HG03457 (cell line): ENCODE measurements around the gene KRTAP10-11.
"Not testable (repeated sequence)": the region's sequence is repeated elsewhere in the genome, so short reads cannot be mapped to it uniquely, and the experiment has no call there.

ENCODE experiments used
- ATAC-seq: cut with Tn5 transposase; IDR thresholded peaks from one replicate; pipeline ENCODE4 v1.9.1; 2021; ENCODE audit warnings: moderate number of reproducible peaks; ENCODE audit not compliant: unreplicated experiment

The KRTAP10-11 gene, protein sequence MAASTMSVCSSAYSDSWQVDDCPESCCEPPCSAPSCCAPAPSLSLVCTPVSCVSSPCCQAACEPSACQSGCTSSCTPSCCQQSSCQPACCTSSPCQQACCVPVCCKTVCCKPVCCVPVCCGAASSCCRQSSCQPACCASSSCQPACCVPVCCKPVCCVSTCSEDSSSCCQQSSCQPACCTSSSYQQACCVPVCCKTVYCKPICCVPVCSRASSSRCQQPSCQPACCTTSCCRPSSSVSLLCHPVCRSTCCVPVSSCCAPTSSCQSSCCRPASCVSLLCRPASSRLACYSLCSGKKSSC

DNA sequence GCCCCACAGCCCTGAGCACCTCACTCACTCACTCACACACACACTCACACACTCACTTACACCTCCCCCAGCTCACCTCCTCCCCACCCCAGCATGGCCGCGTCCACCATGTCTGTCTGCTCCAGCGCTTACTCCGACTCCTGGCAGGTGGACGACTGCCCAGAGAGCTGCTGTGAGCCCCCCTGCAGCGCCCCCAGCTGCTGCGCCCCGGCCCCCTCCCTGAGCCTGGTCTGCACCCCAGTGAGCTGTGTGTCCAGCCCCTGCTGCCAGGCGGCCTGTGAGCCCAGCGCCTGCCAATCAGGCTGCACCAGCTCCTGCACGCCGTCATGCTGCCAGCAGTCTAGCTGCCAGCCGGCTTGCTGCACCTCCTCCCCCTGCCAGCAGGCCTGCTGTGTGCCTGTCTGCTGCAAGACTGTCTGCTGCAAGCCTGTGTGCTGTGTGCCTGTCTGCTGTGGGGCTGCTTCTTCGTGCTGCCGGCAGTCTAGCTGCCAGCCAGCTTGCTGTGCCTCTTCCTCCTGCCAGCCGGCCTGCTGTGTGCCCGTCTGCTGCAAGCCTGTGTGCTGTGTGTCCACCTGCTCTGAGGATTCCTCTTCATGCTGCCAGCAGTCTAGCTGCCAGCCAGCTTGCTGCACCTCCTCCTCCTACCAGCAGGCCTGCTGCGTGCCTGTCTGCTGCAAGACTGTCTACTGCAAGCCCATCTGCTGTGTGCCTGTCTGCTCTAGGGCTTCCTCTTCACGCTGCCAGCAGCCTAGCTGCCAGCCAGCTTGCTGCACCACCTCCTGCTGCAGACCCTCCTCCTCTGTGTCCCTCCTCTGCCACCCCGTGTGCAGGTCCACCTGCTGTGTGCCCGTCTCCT lies at the start of gene KRTAP10-11:
TSS of gene KRTAP10-11 (plus strand) at position 49 of the 856 bp plus-strand sequence. CDS start at position 94, 45 bp downstream.
- ATAC-seq: not testable (repeated sequence)

DNA sequence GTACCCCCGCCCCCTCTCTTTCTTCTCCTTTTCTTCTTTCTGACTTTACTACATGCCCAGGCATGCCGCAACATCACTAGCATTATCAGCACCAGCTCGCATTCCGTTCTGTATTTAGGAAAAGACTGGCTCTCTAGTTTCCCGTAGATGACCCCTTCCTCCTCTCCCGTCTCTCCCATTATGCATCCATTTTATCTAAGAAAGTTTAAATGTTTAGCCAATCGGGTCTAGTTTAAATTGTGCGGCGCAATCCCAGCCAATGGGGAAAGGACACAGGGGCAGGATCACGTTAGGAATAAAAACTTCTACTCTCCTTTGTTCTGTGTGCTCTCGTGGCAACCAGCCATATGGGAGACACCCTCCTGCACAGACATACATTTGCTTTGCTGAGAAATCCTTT lies 48.2 kb upstream of the KRTAP10-11 start:
- no peak for ATAC-seq

DNA sequence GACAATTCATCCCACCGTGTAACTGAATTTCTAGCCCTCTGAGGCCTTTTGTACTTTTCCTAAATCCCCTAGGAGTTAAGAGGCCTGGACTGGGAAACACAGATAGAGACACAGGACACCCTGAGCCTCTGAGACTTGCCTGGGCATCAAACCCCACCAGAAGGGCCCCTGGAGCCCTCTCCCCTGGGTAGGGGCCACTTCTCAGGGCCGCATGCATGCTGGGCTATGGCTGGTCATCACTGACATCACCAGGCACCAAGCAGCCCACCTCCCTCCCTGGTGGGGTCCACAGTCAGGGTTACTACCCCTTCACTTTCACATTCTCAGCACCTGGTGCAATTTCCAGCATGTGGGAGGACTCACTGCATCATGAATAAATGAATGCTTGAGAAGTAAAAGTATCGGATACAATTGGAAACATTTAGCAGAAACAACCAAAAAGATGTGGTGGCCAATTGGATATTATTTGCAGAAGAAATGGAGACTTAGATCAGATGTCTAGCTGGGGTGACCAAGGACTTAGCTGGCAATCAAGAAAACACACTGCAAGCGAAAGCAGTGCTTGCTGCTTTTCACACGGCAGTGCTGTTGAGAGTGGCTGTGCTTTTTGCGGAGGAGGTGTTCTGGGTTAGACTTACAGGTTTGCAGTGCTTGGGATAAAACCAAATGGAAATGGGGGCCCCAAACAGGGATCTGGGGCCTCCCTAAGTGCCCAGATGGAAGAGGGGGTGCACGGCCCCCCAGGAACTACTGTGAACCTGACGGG lies 46.8 kb upstream of the KRTAP10-11 start:
- no peak for ATAC-seq

DNA sequence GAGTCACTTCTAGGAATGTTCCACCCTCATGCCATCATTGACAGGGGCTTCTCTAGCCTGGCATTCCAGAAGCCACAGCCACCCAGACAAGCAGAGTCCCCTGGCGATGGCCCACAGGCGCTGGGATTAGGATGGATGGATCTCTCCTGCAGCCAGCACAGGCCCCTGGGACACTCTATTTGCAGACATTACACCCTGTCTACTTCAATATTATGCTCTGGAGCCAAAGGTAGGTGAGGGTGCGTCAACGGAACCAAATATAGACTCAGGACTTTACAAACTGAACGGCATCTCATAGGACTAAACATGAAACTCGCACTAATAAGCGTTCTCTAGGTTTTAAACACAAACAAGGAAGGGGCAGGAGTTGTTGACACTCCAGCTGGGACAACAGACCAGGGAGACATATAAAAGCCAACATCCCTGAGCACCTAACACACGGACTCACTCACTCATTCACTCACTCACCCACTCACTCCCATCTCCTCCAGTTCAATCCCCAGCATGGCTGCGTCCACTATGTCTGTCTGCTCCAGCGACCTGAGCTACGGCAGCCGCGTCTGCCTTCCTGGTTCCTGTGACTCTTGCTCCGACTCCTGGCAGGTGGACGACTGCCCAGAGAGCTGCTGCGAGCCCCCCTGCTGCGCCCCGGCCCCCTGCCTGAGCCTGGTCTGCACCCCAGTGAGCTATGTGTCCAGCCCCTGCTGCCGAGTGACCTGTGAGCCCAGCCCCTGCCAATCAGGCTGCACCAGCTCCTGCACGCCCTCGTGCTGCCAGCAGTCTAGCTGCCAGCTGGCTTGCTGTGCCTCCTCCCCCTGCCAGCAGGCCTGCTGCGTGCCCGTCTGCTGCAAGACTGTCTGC lies 45.9 kb upstream of the KRTAP10-11 start, which contains the start of gene KRTAP10-7:
TSS of gene KRTAP10-7 (plus strand) at position 480 of the 861 bp plus-strand sequence. CDS start at position 505, 25 bp downstream.
- not testable (repeated sequence) for ATAC-seq

DNA sequence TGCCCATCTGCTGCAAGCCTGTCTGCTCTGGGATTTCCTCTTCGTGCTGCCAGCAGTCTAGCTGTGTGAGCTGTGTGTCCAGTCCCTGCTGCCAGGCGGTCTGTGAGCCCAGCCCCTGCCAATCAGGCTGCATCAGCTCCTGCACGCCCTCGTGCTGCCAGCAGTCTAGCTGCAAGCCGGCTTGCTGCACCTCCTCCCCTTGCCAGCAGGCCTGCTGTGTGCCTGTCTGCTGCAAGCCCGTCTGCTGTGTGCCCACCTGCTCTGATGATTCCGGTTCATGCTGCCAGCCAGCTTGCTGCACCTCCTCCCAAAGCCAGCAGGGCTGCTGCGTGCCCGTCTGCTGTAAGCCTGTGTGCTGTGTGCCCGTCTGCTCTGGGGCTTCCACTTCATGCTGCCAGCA lies 45.1 kb upstream of the KRTAP10-11 start:
- ATAC-seq: not testable (repeated sequence)

DNA sequence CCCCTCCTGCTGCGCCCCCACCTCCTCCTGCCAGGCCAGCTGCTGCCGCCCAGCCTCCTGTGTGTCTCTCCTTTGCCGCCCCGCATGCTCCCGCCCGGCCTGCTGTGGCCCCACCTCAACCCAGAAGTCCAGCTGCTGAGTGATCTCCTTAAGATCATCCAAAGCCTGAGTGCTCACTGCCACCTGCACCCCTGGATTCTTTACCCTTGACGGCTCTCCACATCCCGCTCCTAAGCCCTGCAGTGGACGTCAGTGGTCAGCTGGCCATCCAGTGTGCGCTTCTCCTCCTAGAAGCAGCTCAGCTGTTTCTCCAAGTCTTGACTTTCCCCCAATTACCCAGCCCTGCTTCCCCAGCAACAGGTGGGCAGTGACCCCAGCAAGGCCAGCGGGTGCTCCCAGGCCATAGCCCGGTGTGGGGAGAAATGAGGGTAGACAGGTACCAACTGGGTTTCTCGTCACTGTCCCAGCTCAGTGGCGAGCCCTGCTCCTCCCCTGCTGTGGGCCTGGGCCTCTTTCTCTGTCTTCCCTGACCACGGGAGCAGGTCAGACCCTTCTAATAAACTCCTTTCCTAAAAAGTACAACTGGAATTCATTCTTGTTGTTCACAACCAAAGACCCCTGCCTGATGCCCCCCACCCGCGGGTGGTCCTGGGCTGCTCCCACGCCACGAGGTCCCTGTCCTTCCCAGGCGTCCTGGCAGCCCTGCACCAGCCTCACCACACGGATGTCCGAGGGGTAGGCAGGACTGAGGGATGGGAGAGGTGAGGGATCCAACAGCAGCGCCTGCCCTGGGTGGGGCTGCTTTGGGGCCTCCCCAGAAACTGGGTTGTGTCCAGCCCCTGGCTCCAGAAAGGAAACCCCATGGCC lies 44.4 kb upstream of the KRTAP10-11 start:
- no peak for ATAC-seq

DNA sequence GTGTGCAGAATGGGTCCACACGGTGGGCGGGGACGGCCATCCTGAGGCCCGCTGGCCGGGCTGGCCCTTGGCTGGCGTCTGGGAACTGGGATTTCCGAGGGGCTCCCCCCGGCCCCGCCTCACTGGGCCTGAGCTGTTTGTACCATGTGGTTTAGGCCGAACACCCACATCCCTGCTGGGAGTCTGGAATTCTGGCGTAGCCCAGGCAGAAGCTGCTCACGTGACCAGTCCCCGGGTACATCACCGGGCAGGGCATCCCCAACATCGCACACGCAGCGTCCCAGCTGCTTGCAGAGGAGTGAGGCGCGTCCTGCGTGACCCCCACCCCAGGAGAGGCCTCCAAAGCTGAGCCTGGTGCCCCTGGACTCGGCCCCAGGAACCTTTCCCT lies 43.8 kb upstream of the KRTAP10-11 start:
- no peak for ATAC-seq

DNA sequence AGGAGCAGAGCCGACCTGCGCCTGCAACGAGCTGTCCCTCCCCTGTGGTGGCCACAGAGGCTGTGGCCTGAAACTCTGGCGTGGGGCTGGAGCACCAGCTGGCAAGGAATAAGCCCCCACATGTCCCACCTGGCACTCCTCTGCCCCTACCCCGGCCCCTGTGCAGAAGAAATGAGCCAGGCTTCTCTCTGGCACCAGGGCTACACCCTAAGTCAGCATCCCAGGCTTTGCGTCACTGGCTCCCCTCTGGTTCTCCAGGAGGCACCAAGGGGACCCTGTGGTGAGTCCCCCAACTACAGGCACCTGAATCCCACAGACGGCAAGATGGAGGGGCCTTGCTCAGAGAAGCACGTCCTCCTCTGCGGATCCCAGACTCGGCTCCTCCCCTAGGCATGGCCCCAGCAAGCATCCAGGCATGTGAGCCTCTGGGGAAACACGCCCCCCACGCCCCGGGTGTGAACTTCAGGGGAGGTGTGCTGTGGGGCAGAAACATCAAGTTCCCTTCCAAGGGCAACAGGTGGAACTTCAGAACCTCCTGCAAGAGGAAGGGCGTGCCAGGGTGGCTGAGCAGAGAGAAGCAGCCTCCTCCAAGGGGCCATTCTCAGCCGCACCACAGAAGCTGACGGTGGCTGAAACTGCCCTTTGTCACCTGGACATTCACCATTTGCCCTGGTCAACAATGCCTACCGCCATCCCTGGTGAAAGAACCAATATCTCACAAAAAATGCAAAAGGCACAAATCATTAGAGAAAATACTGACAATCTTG lies 42.9 kb upstream of the KRTAP10-11 start:
- no peak for ATAC-seq

DNA sequence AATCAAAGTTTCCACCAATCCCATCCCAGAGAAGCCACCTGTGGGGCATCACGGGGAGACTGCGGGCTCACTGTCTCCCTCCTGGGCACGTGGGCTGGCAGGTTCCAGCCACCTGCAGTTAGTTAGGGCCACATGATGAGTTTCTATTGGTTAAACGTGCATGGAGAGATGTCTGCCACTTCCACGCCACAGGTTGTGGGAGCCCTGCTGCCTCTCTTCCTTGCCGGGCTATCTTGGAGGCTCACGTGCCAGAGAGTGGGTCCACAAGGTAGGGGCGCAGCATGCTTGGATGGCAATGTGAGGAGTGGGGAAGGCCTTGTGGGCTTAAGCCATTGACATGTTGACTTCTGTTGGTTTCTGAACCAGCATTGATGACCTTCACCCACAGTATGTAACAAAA lies 42.3 kb upstream of the KRTAP10-11 start:
- no peak for ATAC-seq

DNA sequence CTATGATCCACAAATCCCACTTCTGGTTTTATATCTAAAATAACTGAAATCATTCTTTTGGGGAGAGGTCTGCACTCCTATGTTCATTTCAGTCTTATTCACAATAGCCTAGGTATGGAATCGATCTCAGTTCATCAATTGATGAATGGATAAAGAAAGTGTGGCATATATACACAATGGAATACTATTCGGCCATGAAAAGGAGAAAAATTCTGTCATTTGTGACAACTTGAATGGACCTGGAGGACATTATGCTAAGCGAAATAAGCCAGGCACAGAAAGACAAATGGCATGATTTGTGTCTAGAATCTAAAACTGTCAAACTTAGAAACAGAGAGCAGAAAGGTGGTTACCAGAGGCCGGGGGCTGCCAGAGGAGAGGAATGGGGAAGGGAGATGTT lies 39.7 kb upstream of the KRTAP10-11 start:
- ATAC-seq: no peak

DNA sequence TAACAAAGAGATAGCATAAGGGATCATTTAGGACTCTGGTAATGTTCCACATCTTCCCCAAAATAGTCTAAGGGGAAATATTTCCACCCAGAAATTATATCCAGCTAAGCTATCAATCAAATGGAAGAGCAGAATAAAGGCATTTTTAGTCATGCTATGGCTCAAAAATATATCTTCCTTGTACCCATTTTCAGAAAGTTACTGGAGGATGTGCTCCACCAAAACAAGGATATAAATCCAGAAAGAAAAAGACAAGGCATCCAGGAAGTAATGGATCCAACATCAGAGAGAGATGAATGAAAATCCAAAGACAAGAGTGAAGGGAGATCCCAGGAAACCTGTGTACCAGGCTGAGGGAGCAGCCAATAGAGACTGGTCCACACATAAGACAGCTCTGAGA lies 37.0 kb upstream of the KRTAP10-11 start:
- ATAC-seq: no peak

DNA sequence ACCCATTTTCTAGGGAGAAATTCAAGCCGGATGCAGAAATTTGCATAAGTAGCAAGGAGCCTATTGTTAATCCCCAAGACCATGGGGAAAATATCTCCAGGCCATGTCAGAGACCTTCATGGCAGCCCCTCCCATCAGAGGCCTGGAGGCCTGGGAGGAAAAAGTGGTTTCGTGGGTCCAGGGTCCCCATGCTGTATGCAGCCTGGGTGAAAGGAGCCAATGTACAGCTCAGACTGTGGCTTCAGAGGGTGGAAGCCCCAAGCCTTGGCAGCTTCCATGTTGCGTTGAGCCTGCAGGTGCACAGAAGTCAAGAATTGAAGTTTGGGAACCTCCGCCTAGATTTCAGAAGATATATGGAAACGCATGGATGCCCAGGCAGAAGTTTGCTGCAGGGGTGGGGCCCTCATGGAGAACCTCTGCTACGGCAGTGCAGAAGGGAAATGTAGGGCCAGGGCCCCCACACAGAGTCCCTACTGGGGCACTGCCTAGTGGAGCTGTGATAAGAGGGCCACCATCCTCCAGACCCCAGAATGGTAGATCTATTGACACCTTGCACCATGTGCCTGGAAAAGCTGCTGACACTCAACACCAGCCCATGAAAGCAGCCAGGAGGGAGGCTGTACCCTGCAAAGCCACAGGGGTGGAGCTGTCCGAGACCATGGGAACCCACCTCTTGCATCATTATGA lies 35.9 kb upstream of the KRTAP10-11 start:
- not testable (repeated sequence) for ATAC-seq

DNA sequence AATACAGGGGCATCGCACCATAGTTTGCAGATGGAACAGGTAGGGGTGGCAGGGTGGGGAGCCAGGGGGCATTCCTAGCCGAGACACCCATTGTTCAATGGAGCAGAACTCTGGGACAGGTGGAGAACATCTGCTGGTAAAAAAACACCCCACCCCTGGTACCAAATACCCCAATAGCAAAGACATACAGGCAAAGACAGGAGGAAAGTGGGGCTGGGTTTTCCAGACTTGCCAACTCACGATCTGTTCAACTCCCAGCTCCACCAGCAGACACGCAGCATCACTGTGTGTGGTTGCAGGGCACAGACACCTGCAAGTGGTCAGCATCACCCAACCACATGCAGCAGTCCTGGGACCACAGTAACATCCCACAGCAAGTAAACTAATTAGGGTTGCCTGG lies 34.7 kb upstream of the KRTAP10-11 start:
- ATAC-seq: no peak

DNA sequence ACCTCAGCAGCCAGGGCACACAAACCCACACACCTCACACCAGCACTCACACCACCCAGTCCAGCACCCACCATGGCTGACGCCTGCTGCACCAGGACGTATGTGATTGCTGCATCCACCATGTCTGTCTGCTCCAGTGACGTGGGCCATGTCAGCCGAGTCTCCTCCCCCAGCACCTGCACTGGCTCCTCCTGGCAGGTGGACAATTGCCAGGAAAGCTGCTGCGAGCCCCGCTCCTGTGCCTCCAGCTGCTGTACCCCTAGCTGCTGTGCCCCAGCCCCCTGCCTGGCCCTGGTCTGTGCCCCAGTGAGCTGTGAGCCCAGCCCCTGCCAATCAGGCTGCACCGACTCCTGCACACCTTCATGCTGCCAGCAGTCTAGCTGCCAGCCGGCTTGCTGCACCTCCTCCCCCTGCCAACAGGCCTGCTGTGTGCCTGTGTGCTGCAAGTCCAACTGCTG lies 34.2 kb upstream of the KRTAP10-11 start, which contains the start of gene KRTAP10-8:
TSS of gene KRTAP10-8 (plus strand) at position 51 of the 458 bp plus-strand sequence. CDS start at position 73, 22 bp downstream.
- no peak for ATAC-seq

DNA sequence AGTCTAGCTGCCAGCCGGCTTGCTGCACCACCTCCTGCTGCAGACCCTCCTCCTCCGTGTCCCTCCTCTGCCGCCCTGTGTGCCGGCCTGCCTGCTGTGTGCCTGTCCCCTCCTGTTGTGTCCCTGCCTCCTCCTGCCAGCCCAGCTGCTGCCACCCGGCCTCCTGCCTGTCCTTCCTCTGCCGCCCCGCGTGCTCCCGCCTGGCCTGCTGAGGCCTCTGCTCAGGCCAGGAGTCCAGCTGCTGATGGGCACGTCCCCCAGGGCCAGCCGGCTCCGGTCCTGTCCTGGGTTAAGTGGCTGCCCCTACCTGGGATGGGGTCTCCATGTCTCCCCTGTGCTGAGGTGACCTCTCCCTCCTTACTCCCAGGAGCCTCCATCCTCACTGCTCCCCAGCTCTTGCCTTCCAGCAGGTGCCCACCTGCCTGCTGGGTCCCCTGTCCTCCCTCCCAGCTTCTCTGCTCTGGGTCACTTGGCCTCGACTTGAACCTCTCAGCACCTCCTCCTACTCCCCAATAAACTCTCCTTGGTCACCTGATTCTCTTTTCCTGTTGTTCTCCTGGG lies 33.5 kb upstream of the KRTAP10-11 start:
- ATAC-seq: no peak

DNA sequence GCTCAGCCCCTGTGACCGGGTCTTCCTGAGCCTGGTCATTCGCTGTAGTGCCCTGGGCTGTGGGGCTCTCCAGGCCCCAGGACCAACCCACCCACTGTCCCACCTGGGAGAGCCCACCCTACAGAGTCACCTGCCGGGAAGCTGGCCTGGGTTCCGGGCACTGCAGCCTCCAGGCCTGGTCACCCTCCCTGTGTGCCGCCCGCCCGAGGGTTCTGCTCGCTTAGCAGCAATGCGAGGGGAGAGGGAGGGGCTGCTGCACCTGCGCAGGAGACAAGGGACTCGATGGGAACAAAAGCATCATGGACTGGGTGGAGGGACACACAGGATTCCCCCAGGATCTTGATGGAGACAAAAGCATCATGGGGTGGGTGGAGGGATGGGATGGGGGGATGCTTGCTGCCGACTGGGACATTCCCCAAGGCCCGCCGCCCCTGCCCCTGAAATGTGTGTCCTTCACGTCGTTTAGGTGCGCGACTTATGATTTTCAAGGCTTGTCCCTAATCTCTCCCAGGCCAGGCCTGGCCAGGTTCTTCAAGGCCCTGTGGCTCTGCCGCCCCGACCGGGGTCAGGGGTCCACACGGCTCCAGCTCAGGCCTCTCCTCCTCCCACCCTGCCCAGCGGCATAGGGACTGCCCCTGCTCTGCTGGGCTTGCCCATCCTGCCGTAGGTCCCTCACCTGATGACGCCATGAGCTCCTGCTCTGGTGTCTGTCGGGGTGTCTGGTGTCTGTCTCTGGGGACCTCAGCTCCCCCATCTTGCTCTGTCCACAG lies 32.6 kb upstream of the KRTAP10-11 start:
- ATAC-seq: no peak

DNA sequence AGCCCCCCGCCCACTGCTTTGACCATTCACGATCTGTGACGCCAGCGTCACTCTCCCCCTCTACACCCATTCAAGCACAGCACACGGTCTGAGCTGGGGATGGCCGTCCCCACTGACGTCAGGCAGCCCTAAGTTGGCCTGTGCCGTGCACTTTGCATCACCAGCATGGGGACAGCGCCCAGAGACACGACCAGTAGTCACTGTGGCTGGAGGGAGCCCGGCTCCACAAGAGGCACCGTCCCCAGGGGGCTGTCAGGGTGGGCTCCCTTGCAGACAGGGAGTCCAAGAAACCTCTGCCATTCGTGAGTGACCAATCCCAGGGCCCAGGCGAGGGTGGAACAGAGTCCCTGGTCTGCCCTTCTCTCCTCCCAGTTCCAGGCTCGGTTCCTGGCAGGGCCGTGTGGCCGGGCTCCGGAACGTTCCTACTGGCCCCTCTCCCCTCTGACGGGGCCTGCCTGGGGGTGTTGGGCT lies 32.0 kb upstream of the KRTAP10-11 start:
- ATAC-seq: no peak
